ENCODE measurements around the gene GRID2. TPM values are rescaled to one million over a fixed set of nuclear protein-coding genes. Genes with fewer than 3 reads are reported as not detected.

The GRID2 gene
- total RNA-seq, 2 donors from 2014 or later: 0.16 TPM; not detected in 1

GRCh38 chr4:93203708-93204107 lies 899.9 kb downstream of the GRID2 start:
- DNase-seq (ENCODE audit: low spot score): no peak
- Histone ChIP-seq H3K4me1 (no peaks in the 10 kb centered on the region), H3K36me3 (no peaks in the 10 kb centered on the region), H3K4me3 (no peak overlapping the region), H3K9me3 (no peaks in the 10 kb centered on the region), H3K27ac (no peak overlapping the region), H3K27me3 (no peaks in the 10 kb centered on the region)
- TF ChIP-seq CTCF (IDR thresholded peaks at IDR 0.05): no peak

GRCh38 chr4:93212250-93212649 lies 908.5 kb downstream of the GRID2 start:
- DNase-seq (ENCODE audit: low spot score): no peak
- Histone ChIP-seq H3K27me3 (no peaks in the 10 kb centered on the region), H3K4me1 (no peaks in the 10 kb centered on the region), H3K9me3 (no peaks in the 10 kb centered on the region), H3K27ac (no peak overlapping the region), H3K36me3 (no peaks in the 10 kb centered on the region), H3K4me3 (no peak overlapping the region)
- no peak for TF ChIP-seq CTCF (IDR thresholded peaks at IDR 0.05)

- Histone ChIP-seq H3K27me3 (no peaks in the 10 kb centered on the region), H3K9me3 (no peaks in the 10 kb centered on the region), H3K36me3 (no peaks in the 10 kb centered on the region), H3K27ac (no peak overlapping the region), H3K4me3 (no peak overlapping the region), H3K4me1 (no peaks in the 10 kb centered on the region)
- DNase-seq (ENCODE audit: low spot score): no peak
- TF ChIP-seq CTCF (IDR thresholded peaks at IDR 0.05): no peak
Observed at GRCh38 chr4:93216646-93217045, 912.9 kb downstream of the GRID2 start.

GRCh38 chr4:93217431-93217830 lies 913.7 kb downstream of the GRID2 start:
- Histone ChIP-seq H3K4me3 (no peak overlapping the region), H3K36me3 (no peaks in the 10 kb centered on the region), H3K9me3 (no peaks in the 10 kb centered on the region), H3K27ac (no peak overlapping the region), H3K4me1 (no peaks in the 10 kb centered on the region), H3K27me3 (no peaks in the 10 kb centered on the region)
- DNase-seq (ENCODE audit: low spot score): no peak
- no peak for TF ChIP-seq CTCF (IDR thresholded peaks at IDR 0.05)

GRCh38 chr4:93221771-93222170 lies 918.0 kb downstream of the GRID2 start:
- no peaks in the 10 kb centered on the region for H3K27me3 ChIP-seq
- no peak overlapping the region for H3K4me3 ChIP-seq
- no peak overlapping the region for H3K27ac ChIP-seq
- H3K36me3 ChIP-seq: no peaks in the 10 kb centered on the region
- H3K9me3 ChIP-seq: no peaks in the 10 kb centered on the region
- TF ChIP-seq CTCF (IDR thresholded peaks at IDR 0.05): no peak
- DNase-seq (ENCODE audit: low spot score): no peak
- H3K4me1 ChIP-seq: no peaks in the 10 kb centered on the region

- no peak for TF ChIP-seq CTCF (IDR thresholded peaks at IDR 0.05)
- H3K27me3 ChIP-seq: no peaks in the 10 kb centered on the region
- no peak for DNase-seq (ENCODE audit: low spot score)
- H3K27ac ChIP-seq: no peak overlapping the region
- H3K9me3 ChIP-seq: no peaks in the 10 kb centered on the region
- H3K36me3 ChIP-seq: no peaks in the 10 kb centered on the region
- H3K4me1 ChIP-seq: no peaks in the 10 kb centered on the region
- H3K4me3 ChIP-seq: no peak overlapping the region
Observed at GRCh38 chr4:93228021-93228420, 924.3 kb downstream of the GRID2 start.
